NCI-H1417 (cell line): ENCODE measurements around the gene C10orf71.

ENCODE experiments used
- DNase-seq, 3 experiments: peaks; one replicate each; lab custom pipeline; 2025; lab: John Stamatoyannopoulos, UW

C10orf71 gene

DNA sequence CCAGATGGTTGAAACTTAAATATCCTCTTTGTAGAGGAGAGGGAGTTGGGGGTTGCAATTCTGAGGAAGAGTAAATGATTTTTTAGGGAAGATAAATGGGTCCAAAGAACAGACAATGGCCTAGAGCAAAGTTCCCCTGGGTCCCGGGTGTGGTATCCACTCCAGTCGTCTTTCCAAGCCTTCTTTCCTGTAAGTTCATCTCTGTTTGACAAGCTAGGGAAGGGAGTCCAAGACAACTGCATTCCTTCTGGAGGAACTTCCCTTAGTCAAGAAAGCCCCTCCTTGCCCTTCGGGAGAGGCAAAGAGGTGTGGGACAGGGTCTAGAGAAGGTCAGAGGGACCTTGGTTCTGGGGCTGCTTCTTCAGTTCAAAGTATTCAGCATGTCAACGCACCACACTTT, 33.4 kb downstream of the C10orf71 start:
- no peak for DNase-seq

DNA sequence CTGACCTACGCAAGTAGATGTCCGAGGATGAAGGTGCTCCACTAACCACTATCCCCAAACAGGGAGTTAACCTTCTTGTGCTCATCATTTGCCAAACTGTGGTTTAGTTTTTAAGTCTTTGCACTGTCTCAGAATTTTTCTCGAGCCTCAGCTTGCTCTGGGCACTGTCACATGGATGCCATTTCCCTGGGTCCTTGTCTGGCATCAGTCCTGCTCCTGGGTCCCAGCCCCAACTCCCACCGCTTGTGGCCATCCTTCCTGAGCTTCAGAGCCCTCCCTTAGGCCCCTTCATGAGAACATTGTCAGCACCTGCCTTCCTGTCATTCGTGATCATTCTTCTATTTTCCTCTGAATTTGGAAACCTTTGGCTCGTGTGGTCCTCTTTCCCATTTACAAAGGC, 33.8 kb downstream of the C10orf71 start:
- DNase-seq: no peak

DNA sequence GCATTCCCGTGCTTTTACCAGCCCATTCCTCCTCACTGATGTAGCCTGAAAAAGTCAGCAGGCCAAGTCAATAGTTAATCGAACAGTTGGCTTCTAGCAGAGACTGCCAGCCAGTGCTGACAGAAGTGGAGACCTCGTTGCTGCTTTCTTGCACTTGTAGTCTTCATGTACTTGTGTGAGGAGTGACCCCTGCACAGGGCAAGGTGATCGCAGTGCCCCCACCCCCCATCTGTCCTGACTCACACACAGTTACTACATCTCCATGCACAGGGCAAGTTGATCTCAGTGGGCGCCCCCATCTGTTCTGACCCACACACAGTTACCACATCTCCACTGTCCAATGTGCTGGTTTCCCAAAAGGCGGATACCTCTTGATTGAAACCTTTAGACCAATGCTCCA, 34.2 kb downstream of the C10orf71 start:
- DNase-seq: no peak

DNA sequence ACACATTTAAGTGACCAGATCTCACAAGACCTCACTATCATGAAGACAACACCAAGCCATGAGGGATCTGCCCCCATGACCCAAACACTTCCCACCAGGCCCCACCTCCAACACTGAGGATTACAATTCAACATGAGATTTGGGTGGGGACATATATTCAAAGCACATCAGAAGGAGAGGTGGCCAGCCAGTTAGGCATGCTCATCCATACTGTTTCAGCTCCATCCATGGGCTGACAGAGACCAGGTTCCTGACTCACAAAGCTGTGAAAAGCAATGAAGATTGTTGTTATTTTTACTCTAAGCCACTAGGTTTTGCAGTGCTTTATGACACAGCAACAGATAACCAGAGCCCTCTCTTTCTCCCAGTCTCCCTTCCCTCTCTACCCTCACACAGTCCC, 36.0 kb downstream of the C10orf71 start:
- no peak for DNase-seq

DNA sequence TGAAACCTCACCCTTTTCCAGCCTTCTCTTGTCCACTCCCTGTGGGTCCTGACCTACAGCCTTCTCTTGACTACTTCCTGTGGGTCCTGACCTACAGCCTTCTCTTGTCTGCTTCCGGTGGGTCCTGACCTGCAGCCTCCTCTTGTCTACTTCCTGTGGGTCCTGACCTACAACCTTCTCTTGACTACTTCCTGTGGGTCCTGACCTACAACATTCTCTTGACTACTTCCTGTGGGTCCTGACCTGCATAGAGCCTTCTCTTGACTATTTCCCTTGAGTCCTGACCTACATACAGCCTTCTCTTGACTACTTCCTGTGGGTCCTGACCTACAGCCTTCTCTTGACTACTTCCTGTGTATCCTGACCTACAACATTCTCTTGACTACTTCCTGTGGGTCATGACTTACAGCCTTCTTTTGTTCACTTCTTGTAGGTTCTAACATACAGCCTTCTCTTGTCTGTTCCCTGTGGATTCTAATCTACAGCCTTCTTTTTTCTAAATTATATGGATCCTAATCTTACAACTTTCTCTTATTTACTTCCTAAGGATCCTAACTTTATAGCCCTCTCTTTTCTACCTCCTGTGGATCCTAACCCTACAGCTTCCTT, 36.5 kb downstream of the C10orf71 start:
- DNase-seq: no peak

DNA sequence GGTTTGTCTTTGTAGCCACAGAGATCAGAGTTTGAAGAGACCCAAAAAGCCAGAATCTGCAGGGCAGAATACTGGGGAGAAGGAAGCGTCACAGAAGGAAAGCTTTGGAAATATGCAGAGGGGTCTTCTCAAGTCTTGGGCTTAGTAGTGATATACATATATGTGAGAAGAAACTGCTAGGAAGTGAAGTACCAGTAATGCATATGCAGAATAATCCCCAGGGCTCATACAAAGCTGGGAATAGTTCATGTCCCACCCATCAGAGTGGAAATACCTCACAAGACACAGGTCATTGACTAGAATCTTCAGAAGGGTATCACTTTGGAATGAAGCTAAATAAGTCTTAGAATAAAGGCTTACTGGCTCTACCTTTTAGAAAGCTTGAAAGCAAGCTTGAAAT, 39.6 kb downstream of the C10orf71 start:
- no peak for DNase-seq

DNA sequence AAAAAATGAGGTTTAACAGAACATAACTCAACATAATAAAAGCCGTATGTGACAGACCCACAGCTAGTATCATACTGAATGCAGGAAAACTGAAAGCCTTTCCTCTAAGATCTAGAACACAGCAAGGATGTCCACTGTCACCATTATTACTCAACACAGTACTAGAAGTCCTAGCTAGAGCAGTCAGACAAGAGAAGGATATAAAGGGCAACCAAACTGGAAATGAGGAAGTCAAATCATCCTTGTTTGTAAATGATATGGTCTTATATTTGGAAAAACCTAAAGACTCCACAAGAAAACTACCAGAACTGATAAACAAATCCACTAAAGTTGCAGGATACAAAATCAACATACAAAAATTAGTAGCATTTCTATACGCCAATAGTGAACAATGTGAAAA, 45.9 kb downstream of the C10orf71 start:
- no peak for DNase-seq

DNA sequence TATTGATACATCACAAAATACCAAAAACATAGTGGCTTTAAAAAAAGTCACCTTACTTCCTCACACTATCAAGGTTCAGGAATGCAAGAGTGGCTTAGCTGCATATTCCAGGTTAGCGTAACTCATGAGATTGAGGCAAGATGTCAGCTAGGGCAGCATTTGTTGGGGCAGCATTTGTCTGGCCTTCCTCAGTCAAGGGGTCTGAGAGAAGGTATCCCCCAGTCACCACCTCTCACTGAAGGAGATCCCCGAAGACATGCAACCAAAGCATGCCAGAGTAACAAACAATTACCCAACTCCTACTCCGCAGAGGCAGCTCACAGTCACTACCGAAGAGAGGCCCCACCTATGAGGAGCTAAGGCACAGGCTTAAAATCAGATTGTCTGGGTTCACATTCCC, 48.4 kb downstream of the C10orf71 start:
- no peak for DNase-seq

DNA sequence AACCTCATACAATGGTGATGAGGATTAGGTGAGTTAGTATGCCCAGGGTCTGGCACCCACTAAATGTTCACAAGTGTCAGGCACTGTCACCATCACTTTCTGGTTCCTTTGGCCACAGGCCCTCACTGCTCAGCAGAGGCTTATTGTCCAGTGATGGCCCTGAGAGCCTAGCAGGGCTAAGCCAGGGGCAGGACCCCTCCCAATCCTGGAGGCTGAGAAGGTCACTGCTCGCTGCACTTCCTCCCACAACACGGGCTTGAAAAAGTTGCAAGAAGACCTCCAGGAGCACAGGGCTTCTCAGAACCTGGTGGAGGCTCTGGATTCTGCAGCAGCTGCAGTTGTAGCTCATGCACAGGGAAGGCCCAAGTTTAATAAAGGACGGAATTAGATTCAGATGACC, 48.9 kb downstream of the C10orf71 start:
- DNase-seq: no peak

DNA sequence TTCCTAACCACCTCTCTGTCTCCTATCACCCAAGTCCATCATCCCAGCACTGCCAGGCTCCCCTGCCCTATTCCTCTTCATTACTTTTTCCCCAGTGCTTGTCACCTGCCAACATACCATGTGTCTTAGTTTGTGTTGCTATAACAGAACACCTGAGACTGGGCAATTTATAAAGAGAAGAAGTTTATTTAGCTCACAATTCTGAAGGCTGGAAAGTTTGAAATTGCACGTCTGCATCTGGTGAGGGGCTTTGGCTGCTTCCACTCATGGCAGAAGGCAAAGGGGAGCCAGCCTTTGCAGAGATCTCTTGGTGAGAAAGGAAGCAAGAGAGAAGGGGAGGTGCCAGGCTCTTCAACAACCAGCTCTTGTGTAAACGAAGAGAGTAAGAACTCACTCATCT, 49.6 kb downstream of the C10orf71 start:
- DNase-seq: no peak

DNA sequence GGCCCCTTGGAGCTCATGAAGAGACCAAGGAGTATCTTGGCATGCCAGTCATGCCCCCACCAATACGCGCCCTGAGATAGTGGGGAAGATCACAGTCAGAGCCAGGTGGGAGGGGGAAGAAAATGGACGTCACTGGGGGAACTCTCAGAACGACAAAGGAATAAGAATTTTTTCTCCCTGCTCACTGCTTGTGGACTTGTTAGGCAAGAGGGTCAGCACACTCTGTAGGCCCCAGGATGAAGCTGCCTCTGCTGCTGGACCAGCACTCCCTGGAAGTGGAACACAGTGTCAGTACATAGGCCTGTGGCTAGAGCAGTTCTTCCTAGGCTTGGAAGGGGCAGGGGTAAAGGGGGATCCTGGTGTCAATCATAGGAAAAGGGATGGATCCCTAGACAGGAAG, 50.4 kb downstream of the C10orf71 start:
- DNase-seq: no peak

DNA sequence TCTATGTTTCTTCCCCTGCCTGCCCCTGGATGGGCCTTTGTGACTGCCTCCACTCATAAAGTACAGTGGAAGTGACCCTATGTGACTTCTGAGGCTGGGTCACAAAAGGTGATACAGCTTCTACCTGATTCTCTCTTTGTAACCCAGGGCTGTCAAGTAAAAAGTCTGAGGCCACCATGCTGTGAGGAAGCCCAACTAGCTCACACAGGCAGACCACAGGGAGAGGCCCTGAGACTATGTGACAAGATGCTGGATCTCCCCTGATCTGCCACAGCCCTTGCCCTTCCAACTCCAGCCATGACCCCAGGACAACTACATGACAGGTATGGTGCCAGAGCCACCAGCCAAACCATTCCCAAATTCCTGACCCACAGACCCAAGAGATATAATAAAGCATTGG, 51.2 kb downstream of the C10orf71 start:
- no peak for DNase-seq

DNA sequence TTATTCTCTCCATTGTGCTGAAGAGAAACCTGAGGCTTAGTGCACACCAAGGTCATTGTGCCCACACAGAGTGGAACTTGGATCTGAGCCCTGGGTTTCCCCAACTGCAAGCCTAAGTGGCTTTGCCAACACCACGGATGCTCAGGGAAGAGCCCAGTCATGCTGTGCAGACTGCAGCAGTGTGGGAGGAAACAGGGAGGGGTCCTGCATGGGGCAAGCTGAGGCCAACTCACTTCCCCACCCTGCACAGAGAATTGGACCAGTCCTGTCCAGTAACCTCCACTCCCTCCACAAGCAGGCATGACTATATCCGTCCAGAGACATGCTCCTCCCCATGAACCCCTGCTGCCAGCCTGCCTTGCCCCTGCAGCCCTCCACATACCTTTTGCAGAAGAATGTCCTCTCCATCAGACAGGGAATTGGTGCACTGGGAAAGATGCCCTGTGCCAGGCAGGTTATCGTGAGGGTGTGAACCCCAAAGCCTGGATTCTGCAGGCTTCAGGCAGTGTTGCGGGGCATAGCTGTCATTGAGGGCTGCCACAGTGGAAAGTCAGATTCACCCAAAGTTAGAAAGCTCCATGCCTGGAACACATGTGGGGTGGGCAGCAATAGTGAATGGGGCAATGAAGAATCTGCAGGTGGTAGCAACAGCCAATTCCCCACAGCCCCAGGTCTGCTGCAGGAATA, 52.0 kb downstream of the C10orf71 start:
- DNase-seq: no peak

DNA sequence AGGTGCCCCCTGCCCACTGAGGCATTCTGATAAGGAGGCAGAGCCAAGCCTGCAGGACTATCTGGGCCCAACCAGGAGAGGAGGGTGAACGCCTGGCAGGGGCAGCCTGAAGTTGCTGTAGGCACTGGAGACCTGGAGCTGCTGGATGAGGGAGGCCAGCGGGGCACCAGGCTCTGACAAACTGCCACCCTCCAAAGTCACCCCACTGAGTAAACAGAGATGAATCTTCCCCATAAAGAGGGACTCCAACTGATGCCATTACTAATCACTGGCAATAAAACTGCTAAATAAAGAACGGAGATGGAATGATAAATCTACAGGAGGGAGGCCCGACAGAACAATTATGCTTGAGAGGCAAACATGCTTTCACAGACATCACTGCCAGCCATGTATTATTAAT, 52.7 kb downstream of the C10orf71 start:
- DNase-seq: peak in 2 of 3 experiments; percentile 9 to 71

DNA sequence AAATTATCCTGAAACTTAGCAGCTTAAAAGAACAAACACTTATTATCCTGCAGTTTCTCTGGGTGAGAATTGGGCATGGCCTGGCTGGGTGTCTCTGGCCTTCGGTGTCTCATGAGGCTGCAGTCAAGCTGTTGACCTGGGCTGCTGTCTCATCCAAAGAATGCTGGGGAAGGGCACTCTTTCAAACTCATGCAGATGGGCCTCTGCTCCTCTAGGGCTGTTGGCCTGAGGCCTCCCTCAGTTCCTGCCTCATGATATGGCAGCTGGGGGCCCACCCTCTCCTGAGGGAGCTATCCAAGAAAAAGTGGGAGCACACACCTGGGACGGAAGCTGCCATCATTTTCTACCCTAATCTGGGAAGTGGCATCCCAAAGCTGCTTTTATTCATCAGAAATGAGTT, 53.4 kb downstream of the C10orf71 start:
- DNase-seq: no peak

DNA sequence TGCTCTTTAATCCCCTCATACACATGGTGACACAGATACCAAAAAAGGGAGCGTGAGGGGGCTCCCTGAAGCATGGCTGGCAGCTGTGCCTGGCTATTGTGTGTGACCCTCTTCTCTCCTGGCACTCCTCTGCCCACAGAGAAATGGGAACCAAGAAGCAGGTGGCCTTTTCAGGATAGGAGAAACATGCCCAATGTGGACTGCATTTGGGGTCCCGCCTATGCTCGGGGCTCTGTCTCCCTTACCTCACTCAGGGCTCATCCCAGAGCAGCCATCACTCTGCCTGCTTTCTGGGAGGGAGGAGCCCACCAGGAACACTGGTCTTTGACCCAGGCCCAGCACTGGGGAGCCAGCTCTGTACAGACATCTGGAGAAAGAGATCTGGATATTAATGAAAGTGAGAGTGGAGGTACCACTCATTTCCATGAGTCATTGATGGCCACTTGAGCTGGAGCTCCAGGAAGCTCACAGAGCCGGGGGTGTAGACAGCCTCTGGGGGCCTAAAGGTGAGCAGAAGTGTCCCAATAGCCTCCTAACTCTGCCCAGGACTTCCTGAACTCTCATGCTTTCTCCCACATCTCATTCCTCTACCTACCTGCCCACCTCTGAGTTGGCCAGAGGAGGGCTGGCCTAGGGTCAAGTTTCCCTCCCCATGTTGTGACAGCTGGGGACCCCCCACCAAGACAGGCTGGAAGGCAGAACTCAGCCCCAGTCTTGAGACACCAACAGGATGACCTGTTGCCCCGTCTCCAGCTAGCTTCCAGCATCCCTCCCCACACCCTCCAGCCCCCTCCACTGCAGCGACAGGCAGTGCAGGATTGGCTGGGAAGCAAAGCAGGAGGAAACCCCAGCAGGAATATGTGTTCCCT, 54.3 kb downstream of the C10orf71 start:
- DNase-seq: no peak

DNA sequence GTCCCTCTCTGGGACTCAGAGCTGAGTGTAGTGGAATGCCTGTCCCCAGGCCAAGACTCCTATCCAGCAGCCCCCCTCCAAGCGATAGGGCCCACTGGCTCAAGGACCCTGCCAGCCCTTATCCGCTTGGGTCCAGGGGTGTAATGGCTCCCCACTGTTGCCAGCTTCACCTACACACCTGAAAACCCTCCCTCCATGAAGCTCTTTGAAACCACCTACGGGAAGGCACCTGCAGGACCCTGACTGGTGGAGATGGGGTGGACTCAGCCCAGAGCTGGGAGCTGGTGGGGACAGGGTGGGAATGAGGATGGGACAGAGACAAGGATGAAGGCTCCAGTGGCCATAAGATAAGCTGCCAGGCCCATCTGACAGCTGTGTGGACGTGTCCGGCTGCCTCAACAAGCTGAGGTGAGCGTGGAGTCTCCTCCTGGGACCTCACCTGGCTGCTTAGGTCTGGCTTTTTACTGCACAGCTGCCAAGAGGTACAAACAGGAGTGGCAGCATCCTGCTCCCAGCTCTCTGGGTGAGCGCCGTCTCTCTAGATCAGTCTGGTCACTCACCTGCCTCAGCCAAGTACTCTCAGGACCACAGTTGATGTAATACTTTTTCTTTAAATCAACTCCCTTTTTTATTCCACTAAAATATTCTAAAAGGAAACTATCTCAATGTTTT, 55.1 kb downstream of the C10orf71 start:
- no peak for DNase-seq

DNA sequence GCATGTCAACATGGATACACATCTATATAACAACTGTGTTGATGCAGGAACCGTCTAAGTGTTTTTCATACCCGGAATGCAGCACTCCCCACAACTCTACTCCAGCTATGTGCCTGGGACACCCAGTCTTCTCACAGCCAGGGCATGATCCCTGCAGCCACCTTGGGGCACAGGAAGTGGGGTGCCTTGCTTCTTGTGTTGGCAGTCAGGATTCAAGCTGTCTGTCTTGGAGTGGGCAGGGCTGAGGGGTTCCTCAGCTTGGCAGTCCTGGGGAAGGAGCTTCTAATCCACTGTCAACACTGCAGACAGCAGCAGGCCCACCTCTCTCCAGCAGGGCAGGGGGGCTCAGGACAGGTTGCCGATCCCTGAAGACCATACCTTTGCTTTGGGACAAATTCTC, 55.6 kb downstream of the C10orf71 start:
- no peak for DNase-seq

DNA sequence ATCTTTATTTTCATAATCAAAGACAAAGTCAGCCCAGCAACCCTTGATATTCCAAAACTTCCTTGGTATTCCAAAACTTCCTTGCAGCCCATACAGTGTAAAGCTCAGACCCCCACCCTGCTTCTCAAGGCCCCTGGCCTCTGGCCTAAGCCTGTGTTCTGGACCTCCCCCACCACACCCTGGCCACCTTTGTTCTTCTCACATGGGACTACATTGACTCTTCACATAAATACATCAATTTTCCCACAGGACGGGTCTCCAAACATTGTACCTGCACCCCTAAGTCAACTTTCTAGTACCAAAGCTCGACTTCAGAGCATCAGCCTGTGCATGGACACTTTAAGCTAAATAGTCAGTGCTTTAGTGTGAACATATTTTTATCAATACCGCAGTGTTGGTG, 56.3 kb downstream of the C10orf71 start:
- no peak for DNase-seq

DNA sequence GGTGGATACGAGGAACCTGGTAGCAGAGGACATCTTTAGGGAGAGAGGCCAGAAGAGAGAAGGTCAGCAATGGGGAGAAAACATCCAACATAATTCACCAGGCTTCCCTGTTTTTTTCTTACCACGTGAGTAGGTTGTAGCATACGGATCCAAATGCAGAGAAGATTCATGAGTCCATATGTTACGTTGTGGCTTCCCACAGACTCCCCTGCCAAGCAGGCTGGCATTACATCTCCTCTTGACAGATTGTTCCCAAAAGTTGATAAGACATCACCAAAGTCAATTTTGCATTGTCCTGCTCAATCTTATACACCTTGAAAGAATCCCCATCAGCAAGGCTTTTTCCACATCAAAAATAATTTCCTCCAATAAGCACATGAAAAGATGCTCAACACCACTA, 57.2 kb downstream of the C10orf71 start:
- DNase-seq: no peak

DNA sequence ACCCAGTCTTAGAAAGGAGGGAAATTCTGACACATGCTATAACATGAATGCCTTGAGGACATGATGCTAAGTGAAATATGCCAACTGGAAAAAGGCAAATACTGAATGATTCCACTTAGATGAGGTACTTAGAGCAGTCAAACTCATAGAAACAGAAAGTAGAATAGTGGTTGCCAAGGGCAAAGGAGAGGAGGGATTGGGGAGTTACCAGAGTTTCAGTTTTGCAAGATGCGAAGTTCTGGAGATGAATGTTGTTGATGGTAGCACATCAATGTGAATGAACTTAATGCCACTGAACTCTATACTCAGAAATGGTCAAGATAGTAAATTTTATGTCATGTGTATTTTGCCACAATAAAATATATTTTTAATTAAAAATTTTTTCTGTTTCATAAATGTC, 58.0 kb downstream of the C10orf71 start:
- no peak for DNase-seq

DNA sequence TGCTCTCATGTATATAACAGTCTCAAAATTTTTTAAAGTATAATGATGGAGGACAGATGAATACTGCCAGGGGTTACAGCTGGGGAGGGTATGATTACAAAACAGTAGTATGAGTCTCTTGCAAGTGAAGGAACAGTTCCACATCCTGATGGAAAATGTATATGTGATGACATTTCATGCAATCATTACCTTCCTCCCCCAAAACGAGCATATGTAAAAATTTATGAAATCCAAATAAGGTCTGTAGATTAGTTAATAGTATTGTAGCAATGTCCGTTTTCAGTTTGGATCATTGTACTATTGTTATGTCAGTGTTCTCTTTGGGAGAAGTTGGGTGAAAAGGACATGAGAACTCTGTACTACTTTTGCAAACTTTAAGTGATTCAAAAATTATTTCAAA, 58.9 kb downstream of the C10orf71 start:
- no peak for DNase-seq
